NCI-H1048 (cell line): ENCODE measurements around the gene FOXN3.
"Not testable (repeated sequence)": the region's sequence is repeated elsewhere in the genome, so short reads cannot be mapped to it uniquely, and the experiment has no call there.

Experiments used
- DNase-seq: peaks from one replicate; lab custom pipeline; 2025; lab: John Stamatoyannopoulos, UW

The FOXN3 gene

GRCh38 chr14:89303456-89304435, 113.3 kb downstream of the FOXN3 start:
- DNase-seq, result no peak

- DNase-seq, result no peak
Measured at GRCh38 chr14:89302396-89302950, 114.6 kb downstream of the FOXN3 start.

- no peak for DNase-seq
Measured at GRCh38 chr14:89299587-89299986, 117.4 kb downstream of the FOXN3 start.

- no peak for DNase-seq
Measured at GRCh38 chr14:89298056-89298834, 118.8 kb downstream of the FOXN3 start.

- peak; percentile 50 for DNase-seq
Measured at GRCh38 chr14:89296281-89296745, 120.7 kb downstream of the FOXN3 start.

GRCh38 chr14:89294872-89295271, 122.2 kb downstream of the FOXN3 start:
- DNase-seq, result no peak

GRCh38 chr14:89294469-89294868, 122.6 kb downstream of the FOXN3 start:
- DNase-seq, result not testable (repeated sequence)

- no peak for DNase-seq
Measured at GRCh38 chr14:89294060-89294459, 123.0 kb downstream of the FOXN3 start.

- DNase-seq, result no peak
Measured at GRCh38 chr14:89293314-89293916, 123.6 kb downstream of the FOXN3 start.

- no peak for DNase-seq
Measured at GRCh38 chr14:89292579-89293313, 124.3 kb downstream of the FOXN3 start.

GRCh38 chr14:89291351-89291940, 125.6 kb downstream of the FOXN3 start:
- no peak for DNase-seq

GRCh38 chr14:89290813-89291212, 126.2 kb downstream of the FOXN3 start:
- no peak for DNase-seq

GRCh38 chr14:89289477-89289876, 127.6 kb downstream of the FOXN3 start:
- no peak for DNase-seq

- no peak for DNase-seq
Measured at GRCh38 chr14:89288114-89288513, 128.9 kb downstream of the FOXN3 start.

- no peak for DNase-seq
Measured at GRCh38 chr14:89284333-89285058, 132.5 kb downstream of the FOXN3 start.

- DNase-seq, result no peak
Measured at GRCh38 chr14:89283327-89284060, 133.5 kb downstream of the FOXN3 start.

GRCh38 chr14:89282191-89282590, 134.8 kb downstream of the FOXN3 start:
- DNase-seq, result no peak

GRCh38 chr14:89280600-89280999, 136.4 kb downstream of the FOXN3 start:
- no peak for DNase-seq

GRCh38 chr14:89279649-89280232, 137.3 kb downstream of the FOXN3 start:
- DNase-seq, result no peak
